Measurements from ENCODE around the gene IGFL4.

Gene IGFL4

DNA sequence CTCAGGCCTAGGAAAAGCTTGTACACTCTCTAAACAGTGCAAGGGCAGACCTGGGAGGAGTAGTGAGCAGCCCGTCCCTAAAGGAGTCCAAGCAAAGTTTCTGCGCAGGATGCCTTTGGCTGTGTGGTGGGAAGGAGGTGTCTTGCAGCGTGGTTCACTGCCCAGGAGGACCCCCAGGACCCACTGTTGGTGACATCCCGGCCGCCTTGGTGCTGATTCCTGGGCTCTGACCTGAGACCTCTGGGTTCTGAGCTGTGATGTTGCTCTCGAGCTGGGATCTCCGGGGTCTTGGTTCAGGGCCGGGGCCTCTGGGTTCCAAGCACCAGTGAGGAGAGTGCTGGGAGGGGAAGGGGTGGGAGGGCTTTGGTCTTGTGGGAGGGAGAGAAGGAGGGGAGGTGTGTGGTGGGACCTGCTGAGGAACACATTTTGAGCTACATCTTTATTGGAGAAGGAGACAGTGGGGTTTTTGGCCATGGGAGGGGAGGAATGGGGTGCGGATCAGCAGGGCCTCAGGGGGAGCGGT lies 22.0 kb downstream of the IGFL4 start:
- DNase-seq = no peak

DNA sequence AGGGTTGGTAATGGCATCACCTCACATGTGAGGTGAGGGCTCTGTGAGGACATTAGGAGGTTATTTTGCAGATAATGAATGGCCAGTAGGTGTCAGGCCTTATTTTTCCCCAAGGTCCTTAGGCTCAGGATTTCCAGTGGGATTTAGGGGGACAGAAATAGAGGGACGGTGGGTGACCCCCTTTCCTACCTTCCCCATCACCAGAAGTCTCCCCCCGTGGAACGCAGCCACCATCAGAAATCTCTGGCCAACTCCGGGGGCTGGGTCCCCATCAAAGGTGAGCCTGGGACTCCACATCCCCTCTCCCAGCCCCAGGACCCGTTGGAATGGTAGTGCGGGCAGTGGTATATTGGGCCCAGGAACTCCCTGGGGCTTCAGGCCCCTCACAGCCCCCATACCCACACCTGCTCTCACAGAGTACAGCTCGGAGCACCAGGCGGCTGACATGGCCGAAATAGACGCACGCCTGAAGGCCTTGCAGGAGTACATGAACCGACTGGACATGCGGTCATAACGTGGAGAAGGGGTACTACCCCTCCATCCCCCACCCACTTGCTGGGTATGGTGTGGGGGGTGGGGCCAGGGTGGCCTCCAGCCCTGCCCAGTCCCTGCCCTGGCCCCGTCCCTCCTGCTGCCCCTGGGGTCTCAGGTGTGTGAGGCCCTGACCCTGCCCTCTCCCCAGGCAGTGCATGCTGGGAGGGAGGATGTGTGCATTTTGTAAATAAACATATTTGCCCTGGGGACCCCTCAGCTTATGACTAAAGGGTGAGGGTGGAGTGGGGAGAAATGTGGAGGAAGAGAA lies 22.7 kb downstream of the IGFL4 start:
- no peak for DNase-seq

DNA sequence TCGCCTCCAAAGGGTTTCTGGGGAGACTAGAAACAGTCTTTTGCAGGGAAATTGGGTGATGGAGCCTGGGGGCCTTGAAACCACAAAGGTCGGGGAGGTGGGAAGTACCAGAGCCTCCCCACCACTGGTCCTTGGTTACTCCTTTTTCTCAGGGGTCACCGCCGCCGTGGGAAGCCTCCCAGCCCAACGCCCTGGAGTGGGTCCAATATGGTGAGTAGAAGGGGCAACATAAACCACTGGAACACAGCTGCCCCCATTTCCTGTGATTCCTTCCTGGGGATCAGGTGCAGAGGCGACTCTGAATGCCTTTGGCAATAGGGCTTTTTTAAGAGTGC lies 23.7 kb downstream of the IGFL4 start:
- DNase-seq = no peak

DNA sequence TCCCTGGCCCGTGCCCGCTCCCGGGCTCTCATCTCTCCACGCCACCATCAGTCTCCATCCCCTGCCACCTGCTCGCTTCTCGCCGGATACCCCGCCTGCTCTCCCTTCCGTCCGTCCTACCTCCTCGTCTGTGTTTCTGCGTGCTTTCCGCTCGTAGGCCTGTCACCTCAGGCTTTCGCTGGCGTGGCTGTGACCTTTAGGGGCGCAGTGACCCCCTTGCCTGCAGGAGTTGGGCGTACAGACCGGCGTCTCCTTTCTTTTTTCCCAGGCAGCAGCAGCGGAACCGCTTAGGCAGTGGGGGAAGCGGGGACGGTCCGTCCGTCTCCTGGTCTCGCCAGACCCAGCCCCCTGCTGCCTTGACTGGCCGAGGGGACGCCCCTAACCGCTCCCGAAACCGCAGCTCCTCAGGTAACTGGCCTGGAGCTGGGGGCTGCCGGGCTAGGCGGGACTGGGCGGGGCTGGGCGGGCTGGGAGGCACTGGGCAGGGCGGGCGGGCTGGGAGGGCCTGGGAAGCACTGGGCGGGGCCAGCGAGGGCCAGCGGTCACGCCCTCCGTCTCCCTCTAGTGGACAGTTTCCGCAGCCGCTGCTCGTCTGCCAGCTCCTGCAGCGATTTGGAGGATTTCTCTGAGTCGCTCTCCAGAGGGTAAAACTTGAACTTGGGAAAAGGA lies 24.2 kb downstream of the IGFL4 start:
- DNase-seq = peak; percentile 59

DNA sequence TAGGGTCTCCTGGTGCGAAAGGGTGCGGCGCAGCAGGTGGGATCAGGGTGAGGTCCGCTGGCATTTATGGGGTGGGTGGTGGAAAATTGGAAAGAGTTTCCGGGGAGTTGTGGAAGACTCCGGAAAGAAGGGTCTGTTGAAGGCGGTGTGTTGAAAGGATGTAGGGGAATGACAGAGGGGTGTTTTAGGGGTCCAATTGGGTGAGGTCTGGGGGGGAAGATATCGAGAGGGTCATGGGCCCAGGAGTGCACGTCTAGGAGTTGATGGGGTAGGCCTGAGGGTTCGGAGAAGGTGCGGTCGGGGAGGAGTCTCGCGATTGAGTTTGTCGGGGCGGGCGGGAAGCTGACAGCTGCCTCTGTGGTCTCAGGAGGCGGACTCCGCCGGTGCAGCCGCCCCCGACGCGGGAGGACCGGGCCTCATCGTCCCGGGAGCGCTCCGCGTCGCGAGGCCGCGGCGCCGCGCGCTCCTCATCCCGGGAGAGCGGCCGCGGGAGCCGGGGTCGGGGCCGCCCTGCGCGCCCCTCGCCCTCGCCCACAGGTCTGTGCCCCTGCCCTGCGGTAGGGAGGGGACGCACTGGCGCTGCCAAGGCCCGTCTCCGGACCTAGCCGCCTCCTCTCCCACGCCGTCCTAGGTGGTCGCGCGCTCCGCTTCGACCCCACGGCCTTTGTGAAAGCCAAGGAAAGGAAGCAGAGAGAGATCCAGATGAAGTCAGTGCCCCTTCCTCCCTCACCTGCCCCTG lies 24.9 kb downstream of the IGFL4 start:
- DNase-seq = no peak

DNA sequence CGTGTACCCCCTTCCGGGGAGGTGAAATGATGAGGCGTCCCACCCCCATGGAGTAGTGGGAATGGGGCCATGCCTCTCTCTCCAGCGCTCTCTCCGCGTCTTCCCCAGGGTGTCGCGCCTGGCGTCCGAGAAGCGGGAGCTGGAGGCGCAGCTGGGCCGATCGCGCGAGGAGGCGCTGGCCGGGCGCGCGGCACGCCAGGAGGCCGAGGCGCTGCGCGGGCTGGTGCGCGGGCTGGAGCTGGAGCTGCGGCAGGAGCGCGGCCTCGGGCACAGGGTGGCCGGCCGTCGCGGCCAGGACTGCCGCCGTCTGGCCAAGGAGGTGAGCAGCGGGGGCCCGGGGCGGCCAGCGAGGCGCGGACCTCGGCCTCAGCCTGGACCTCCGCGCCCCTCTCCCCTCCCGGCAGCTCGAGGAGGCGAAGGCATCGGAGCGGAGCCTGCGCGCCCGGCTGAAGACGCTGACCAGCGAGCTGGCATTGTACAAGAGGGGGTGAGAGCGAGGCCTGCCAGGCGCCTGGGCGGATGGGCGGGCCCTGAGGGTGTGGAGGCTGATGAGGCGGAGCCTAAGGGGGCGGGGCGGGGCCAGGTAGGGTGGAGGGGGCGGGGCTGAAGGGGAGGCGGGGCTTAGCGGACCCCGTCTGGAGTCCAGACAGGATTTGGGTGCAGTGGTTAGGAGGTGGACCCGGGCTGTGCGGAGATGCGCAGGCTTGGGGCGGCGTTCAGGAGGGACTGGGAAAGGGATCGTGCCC lies 25.7 kb downstream of the IGFL4 start:
- DNase-seq = peak; percentile 56

DNA sequence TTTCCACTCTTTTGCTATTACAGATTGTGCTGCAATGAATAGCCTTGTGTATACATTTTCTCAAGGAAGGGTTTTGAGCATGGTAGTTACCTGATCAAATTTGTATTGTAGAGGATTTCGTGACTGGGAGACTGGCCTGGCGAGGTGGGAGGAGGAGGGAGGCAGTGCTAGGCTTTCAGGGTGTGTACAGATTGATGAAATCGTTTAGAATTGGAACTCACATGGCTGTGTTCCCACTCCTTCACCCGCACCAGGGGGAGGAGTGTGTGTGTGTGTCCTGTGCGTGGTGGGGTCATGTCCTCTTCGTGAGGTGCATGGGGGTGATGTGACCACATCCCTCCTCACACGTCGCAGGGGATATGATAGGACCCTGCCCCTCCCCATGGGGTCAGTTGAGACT lies 26.3 kb downstream of the IGFL4 start:
- DNase-seq = no peak

DNA sequence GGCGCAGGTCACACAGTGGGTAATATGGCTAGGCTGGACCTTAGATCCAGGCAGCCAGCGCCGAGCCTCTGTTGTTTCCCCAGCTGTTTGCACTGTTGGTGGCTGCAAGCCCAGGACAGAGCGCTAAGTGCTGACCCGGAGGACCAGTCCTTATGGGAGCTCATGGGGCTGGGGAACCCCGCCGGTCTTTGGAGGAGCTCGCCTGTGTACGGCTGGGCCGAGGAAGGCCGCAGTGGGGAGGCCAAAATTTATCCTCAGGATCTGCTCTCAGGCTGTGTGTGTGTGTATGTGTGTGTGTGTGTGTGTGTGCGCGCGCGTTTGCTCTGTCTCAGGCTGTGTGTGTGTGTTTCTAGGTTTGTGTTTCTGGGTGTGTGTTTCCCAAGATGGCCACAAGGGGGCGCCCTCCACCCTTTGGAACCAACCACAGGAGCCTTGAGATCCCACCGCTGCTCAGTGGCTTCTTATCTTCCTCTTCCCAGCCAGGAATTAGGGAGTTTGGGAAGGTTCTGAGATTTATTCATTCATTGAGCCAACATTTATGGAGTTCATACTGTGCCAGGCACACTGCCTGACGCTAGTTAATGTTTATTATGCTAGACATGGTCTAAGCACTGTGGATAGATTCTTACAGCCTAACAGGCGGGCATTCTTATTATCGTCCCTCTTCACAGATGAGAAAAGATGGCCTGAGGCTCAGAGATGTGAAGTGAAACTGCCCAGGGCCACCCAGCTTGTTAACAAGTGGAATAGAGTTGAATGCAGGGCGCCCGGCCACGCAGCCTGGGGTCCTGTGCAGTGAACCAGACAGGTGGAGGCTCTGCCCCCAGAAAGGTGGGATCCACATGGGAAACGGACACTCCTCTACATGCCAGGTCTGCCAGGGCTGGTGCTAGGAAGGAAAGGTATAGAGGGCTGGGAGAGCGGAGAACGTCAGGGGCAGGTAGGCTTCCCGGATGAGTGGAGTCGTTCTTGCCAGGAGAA lies 31.0 kb downstream of the IGFL4 start:
- peak; percentile 59 for DNase-seq

DNA sequence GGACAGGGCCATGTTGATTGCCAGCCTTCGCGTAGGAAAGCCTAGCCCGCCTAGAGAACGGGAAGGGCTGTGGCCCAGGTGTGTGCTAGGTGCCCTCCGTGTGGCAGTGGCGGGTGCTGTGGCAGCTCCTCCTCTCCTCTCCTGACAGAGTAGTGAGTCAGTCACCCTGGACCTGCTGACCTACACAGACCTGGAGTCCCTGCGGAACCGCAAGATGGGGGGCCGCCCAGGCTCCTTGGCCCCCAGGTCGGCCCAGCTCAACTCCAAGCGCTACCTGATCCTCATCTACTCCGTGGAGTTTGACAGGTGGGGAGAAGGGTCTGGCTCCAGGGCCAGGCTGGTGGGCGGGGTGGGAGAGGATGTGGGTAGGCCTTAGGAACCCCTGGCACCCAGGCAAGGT lies 34.4 kb downstream of the IGFL4 start:
- no peak for DNase-seq

DNA sequence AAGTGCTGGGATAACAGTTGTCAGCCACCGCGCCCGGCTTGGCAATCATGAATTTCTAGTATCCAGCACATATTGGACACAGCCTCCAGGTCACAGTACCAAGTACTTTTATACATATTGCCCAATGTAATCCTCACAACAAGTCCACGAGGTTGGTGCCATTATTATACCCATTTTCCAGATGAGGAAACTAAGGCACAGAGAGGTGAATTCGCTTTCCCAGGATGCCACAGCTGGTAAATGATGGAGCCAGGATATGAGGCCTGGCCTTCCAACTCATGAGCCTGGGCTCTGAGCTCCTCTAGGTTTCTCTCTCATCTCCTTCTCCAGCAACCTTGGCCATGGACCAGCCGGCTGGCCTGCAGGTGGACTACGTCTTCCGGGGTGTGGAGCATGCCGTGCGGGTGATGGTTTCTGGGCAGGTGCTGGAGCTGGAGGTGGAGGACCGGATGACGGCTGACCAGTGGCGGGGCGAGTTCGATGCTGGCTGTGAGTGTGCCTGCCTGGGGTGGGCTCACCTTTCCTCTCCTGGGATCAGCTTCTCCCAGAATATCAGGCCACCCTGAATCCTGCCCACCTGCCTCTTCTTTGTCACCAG lies 38.0 kb downstream of the IGFL4 start:
- no peak for DNase-seq

DNA sequence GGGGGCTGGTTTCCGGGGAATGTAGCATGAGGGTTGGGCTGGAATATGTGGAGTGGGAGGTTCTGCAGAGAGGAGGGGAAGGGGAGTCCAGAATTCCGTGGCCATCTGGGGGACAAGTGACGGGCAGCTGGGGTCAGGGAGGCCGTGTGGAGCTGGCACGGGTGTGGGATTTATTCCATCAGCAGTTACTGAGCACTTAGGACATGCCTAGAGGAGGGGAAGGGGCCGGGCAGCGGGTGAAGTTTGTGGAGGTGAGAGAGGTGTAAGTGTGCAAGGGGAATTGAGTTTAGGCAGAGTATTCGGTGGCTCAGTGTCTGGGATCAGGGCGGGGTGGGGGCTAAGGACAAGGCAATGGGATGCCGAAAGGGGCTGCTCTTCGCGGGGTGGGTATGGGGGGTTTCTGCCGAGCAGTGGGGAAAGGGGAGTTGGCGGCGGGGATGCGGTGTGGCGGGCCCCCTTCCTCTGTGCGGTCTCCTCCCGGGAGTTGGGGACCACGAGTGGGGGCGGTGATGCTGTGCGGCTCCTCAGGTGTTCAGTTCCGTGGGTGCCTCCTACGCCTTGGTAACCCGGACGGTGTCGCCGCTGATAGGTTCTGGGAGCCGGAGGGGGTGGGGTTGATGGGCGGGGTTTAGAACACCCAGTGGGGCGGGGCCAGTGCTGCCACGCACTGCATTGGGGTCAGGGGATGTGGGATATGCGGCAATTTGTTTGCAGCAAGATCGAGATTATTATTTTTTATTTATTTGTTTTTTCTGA lies 40.1 kb downstream of the IGFL4 start:
- DNase-seq = peak; percentile 30

DNA sequence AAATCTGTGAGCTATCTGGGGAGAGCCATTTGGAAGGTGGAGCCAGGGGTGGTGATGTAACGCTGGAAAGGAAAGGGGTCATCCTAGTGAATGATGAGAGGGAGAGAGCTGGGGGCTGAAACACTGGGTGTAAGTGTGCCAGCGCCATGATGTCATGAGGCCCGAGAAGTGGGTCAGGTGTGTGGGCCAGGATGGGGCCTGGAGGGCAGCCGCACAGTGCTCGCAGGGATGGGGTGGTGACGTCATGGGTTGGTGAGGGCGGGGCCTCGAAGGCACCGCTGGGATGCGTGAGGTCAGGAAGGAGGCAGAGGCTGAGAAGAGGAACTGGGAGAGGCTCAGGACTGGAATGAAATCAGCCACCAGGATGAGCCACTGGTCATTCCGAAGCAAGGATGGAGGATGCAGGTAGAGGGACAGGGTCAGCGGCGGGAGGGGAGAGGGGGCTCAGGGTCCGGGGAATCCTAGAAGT lies 41.1 kb downstream of the IGFL4 start:
- peak; percentile 51 for DNase-seq

DNA sequence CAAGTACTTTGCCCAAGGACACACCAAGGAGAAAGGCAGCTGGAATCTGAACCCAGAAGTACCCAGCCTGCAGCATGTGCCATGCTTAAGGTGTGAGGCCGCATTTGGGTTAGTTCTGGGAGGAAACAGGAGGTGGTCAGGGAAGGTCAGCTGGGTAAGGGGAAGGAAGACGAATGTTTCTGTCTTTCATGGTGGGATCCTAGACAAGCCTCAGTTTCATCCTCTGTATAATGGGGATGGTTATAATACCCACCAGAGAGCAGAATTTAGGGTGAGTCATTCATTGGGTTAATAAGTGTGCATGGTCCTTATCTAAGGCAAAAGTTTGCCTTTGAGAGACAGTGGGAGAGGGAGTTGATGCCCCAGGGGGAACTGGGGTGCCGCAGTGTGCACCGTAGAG lies 42.0 kb downstream of the IGFL4 start:
- no peak for DNase-seq

DNA sequence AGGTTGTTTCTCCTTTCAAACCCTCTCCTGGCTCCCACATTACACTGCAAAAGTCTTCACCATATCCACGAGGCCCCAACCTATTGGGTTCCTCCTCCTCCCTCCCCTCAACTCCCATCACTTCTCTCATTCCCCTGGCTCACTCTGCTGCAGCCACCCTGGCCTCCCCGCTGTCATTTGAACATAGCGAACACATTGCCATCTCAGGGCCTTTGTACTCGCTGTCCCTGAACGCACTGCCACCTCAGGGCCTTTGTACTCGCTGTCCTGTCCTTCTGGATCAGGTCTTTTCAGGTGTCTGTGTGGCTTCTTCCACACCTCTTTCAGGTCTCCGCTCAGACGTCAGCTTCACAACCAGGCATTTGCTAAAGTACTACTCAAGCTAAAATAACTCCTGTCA lies 43.9 kb downstream of the IGFL4 start:
- DNase-seq = no peak

DNA sequence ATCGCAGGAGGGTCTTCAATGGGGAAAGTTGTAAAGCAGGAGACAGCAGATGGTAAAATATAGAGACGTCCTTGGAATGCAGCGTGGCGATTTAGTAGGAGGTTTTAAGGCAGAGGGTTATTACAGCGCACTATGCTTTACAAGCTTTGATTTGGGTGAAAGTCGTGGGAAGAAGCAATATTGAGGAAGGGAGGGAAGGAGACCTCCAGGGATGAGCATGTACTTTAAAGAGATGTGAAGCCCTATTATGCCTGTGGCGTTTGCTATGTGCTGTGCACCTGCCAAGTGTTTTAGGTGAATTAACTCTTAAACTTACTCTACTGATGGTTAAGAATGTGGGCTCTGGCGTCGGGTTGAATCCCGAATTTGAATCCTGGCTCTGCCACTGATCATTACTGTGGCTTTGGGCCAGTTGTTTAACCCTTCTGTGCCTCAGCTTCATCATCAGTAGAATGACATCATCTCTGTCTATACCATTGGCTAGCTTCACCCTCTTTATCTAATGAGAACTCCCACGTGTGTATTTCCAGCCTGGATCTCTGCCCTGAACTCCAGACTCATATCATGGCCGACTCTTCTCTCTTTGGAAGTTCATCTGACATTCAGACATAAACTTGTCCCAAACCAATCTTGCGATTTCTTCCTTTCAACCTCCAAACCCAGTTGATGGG lies 45.0 kb downstream of the IGFL4 start:
- DNase-seq = no peak

DNA sequence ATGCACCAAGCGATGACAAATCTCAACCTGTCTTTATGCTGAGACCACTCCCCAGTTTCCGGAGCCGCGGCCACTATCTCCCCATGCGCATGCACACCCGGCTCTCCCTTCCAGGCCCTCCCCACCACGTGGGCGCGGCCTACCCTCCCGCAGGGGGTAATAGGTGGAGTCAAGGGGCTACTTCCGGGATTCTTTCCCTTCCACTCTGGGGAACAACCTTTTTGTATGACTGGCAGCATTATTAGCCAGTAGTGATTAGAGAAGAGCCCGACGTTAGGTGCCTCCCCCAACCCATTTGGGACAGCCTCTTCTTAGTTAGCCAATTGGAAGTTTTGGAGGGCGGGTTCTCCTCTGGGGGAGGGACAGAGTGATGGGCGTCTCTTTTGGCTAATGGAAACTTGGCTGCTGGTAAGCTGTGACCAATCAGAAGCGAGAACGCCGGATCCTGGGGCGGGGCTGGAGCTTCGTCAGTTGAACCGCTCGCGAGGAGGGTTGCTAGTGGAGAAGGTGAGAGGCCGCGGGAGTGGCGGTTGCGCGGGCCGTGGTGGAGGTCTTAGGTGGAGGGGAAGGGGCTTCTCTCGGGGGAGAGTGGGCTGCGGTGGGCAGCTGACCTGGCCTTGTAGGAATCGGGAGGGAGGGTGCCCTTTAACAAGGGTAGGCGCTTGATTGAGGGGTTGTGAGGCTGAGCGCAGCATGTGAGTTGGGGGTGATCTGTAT lies 45.6 kb downstream of the IGFL4 start, which contains the start of gene CCDC61:
TSS of gene CCDC61 (plus strand) at position 470 of the 717 bp plus-strand sequence. CDS start 7,552 bp downstream, outside the sequence.
- peak; percentile 98 for DNase-seq

DNA sequence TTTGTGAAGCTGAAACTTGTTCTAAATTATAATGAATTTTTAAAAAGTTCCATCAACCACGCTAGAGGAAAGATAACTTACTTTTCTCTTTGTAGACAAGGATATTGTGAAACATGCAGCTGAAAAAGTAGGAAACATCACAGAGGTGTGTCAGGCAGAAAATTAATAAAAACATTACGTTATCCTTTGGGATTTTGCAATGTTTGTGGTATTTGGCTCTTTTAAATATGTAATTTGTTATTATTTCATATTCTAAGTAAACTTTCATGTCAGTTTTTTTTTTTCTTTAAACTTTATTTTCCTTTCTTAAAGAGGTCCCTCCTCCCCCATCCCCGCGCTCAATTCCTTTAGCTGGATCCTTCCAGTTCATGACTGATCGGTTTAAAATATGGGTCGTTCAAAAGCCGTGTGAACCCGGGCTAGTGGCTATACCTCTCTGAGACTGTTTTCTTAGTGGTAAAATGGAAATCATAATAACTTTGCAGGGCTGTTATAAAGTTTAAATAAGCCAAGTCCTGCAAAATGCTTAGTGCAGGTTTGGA lies 46.3 kb downstream of the IGFL4 start:
- DNase-seq = no peak

DNA sequence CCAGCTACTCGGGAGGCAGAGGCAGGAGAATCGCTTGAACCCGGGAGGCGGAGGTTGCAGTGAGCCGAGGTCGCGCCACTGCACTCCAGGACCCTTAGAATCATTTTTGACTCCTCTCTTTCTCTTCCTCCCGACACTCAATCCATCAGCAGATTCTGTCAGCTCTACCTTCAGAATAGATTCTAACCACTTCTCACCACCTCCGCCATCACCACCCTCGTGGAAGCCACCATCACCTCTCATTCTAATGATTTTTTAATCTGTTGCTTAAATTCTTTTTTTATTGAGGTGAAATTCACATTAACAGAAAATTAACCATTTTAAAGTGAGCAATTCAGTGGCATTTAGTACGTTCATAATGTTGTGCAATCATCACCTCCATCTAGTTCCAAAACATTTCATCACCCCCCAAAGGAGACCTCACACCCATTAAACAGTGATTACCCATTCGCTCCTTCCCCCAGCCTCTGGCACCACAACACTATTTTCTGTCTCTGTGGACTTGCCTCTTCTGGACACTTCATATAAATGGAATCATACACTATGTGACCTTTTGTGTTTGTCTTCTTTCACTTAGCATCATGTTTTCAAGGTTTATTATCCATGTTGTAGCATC lies 50.6 kb downstream of the IGFL4 start:
- no peak for DNase-seq
